Suprapubic skin (tissue), 4 donors: Measurements from ENCODE around the gene C6orf15.

Experiments
- CTCF ChIP-seq, 2 donors: fragments of 200-600 bp in 1 of 2; fragments of 450-650 bp in 1 of 2; sonication (generic) in 1 of 2; IDR thresholded peaks; one replicate each; pipeline ENCODE4 v1.5.1; 2016 to 2019; ENCODE audit warnings: antibody characterized with exemption in 2 of 2, mild to moderate bottlenecking in 1 of 2, moderate library complexity in 1 of 2
- EP300 ChIP-seq: sonication (generic); formaldehyde crosslinking; IDR thresholded peaks from one replicate; pipeline ENCODE4 v1.6.1; 2017; ENCODE audit warnings: antibody characterized with exemption
- POLR2A ChIP-seq, 2 donors: fragments of 450-650 bp; IDR thresholded peaks; one replicate each; pipeline ENCODE4 v1.6.1; 2017; ENCODE audit warnings: antibody characterized with exemption in 2 of 2, mild to moderate bottlenecking in 2 of 2, moderate library complexity in 2 of 2
- POLR2AphosphoS5 ChIP-seq, 3 donors: sonication (generic); formaldehyde crosslinking; IDR thresholded peaks; one replicate each; pipeline ENCODE4 v1.6.1; 2017; ENCODE audit warnings: antibody characterized with exemption in 3 of 3

GRCh38 chr6:31125162-31125561 lies 12.8 kb upstream of the C6orf15 start:
- TF ChIP-seq CTCF (IDR thresholded peaks at IDR 0.05), result no peak
- TF ChIP-seq POLR2A (IDR thresholded peaks at IDR 0.05), result no peak
- TF ChIP-seq EP300, result no peak
- TF ChIP-seq POLR2AphosphoS5 (IDR thresholded peaks at IDR 0.05), result no peak
